Activated CD4-positive, alpha-beta T cell treated with anti-CD3 and anti-CD28 coated beads for 1 hour (primary cell): ENCODE results near the gene HCN2.
"Not testable (repeated sequence)": the region's sequence is repeated elsewhere in the genome, so short reads cannot be mapped to it uniquely, and the experiment has no call there.

Experiments used
- DNase-seq: peaks from one replicate; pipeline ENCODE4 v3.0.0-alpha.2; 2020

The HCN2 gene

GRCh38 chr19:622666-623065 is 33.0 kb downstream of the HCN2 start:
- no peak for DNase-seq

GRCh38 chr19:623175-623916 is 33.7 kb downstream of the HCN2 start:
- no peak for DNase-seq

- DNase-seq, result no peak
These were observed 34.3 kb downstream of the HCN2 start for GRCh38 chr19:623974-624373.

GRCh38 chr19:624433-625109 is 34.9 kb downstream of the HCN2 start:
- no peak for DNase-seq

- DNase-seq, result no peak
These were observed 35.6 kb downstream of the HCN2 start for GRCh38 chr19:625257-625656.

GRCh38 chr19:626566-626965 is 36.9 kb downstream of the HCN2 start:
- not testable (repeated sequence) for DNase-seq

GRCh38 chr19:628168-628567 is 38.5 kb downstream of the HCN2 start:
- DNase-seq, result no peak

- DNase-seq, result not testable (repeated sequence)
These were observed 39.8 kb downstream of the HCN2 start for GRCh38 chr19:629515-629914.

GRCh38 chr19:629961-630714 is 40.5 kb downstream of the HCN2 start:
- DNase-seq, result no peak

- no peak for DNase-seq
These were observed 42.9 kb downstream of the HCN2 start for GRCh38 chr19:632579-633067.

GRCh38 chr19:633068-633785 is 43.5 kb downstream of the HCN2 start, which contains the start of gene POLRMT:
TSS of gene POLRMT (minus strand) at chr19:633537. CDS start at chr19:633512, 25 bp downstream.
- peak; percentile 95 for DNase-seq

- DNase-seq, result no peak
These were observed 44.3 kb downstream of the HCN2 start for GRCh38 chr19:633786-634639.

- no peak for DNase-seq
These were observed 45.4 kb downstream of the HCN2 start for GRCh38 chr19:634975-635652.

- DNase-seq, result no peak
These were observed 49.2 kb downstream of the HCN2 start for GRCh38 chr19:638906-639252.

- DNase-seq, result peak; percentile 95
These were observed 49.8 kb downstream of the HCN2 start, which contains the start of gene FGF22 for GRCh38 chr19:639253-640160. TSS of gene FGF22 (plus strand) at chr19:639879. CDS start at chr19:639926, 47 bp downstream.

- DNase-seq, result no peak
These were observed 50.5 kb downstream of the HCN2 start for GRCh38 chr19:640161-640558.

GRCh38 chr19:640606-641189 is 51.0 kb downstream of the HCN2 start:
- no peak for DNase-seq

GRCh38 chr19:641702-642101 is 52.0 kb downstream of the HCN2 start:
- no peak for DNase-seq
